ENCODE data around the gene ZFR.
"Not testable (repeated sequence)": the region's sequence is repeated elsewhere in the genome, so short reads cannot be mapped to it uniquely, and the experiment has no call there.

Gene ZFR

GRCh38 chr5:32317041-32317440, 127.5 kb downstream of the ZFR start:
- no peak for DNase-seq

- peak; percentile 6 to 7 for DNase-seq
Observed at GRCh38 chr5:32315221-32316014, 129.1 kb downstream of the ZFR start.

DNA sequence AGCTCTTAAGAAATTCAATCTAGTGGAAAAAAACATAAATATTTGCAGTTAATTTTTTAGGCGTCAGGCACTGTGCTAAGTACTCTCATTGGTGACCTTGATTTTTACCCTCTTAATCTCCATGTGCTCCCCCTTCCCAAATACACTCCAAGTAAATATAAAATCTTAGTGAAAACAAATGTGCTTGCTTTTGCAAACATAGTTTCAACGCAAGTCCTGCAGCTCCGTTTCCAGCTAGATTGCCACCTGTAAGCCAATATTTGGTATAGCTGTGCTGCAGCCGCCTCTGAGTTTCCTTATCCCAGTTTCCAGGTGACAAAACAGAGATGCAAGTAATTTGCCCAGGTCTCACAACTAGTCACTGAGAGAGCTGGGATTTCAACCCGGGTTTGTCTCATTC, 129.9 kb downstream of the ZFR start:
- DNase-seq: peak; percentile 4 to 7

DNA sequence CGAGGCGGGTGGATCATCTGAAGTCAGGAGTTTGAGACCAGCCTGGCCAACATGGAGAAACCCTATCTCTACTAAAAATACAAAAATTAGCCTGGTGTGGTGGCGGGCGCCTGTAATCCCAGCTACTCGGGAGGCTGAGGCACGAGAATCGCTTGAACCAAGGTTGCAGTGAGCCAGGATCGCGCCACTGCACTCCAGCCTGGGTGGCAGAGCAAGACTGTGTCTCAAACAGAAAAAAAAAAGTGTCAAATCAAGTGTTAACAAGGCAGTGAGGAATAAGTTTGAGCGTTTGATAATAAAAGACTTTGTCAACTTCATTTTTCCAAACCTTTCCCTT, 130.4 kb downstream of the ZFR start:
- not testable (repeated sequence) for DNase-seq

- peak; percentile 100 for DNase-seq
Observed at GRCh38 chr5:32312595-32313332, 131.8 kb downstream of the ZFR start, which contains the start of gene MTMR12. Gene MTMR12 (minus strand): TSS chr5:32312939. CDS start chr5:32312838, 101 bp downstream.

DNA sequence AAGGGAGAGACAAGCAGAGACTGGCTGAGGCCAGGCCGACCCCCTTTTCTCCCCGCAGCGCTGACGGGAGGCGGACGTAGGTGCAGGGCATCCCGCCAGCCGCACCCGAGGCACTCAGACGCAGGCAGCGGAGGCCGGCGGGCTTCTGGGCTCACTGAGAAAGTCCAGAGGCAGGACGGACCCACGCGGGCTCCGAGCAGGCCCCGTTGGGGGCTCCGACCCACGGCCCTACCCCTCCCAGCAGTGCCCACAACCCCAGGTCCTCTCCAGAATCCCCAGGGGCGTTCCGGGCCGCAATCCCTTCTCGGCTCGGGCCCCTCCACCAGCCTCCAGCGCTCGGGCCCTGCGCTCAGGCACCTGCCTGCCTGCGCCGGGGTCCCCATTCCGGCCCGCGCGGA, 132.3 kb downstream of the ZFR start:
- DNase-seq: peak; percentile 69 to 71

GRCh38 chr5:32311404-32312196, 132.9 kb downstream of the ZFR start:
- DNase-seq: no peak

DNA sequence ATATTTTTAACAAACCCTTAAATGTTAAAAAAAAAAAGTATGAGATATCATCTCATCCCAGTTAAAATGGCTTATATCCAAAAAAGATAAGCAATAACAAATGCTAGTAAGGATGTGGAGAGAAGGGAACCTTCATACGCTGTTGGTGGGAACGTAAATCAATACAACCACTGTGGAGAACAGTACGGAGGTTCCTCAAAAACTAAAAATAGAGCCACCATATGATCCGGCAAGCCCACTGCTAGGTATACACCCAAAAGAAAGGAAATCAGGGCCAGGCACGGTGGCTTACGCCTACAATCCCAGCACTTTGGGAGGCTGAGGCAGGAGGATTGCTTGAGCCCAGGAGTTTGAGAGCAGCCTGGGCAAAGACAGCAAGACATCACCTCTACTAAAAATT, 134.8 kb downstream of the ZFR start:
- no peak for DNase-seq

- DNase-seq: no peak
Observed at GRCh38 chr5:32308946-32309345, 135.6 kb downstream of the ZFR start.

DNA sequence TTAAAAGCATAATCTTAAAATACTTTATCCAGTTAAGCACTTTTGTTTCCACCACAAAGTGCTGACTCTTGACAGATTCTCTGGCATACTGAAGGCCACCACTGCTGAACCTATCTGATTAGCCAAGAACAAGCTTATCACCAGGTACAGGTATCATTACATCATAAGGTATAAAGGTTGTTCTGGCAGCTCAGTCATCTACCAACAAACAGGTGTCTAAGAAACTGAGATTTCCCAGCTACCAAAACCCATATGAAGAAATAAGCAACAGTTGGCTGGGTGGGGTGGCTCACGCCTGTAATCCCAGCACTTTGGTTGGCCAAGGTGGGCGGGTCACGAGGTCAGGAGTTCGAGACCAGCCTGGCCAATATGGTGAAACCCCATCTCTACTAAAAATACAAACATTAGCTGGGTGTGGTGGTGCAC, 136.8 kb downstream of the ZFR start:
- DNase-seq: no peak

DNA sequence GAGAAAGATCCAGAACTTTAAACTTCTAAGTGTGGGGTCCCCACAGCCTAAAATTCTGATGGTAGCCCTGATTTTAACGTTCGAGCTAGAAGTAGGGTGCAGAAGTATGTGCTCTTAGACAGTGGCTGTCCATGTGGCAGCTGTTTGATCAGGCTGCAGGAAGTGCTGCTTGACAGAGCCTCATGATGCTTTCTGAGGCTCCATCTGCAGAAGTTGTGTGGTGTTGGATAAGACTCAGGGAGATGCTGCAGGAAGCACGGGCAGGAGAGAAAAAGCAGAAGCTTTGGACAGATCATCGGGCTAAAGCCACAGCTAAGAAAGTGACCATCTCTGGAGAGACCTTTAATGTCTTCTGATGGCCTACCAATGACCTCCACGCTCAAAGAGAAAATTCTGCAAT, 139.9 kb downstream of the ZFR start:
- DNase-seq: no peak
